H1 (cell line): ENCODE results near the gene ACP6. TPM values are rescaled to one million over a fixed set of nuclear protein-coding genes. Genes with fewer than 3 reads are reported as not detected.

ENCODE experiments used
- ASH2L ChIP-seq: fragments of 200-600, 300-600 bp; sonication (generic); IDR thresholded peaks from one replicate; pipeline ENCODE4 v1.7.1; 2017; ENCODE audit warnings: low read length
- CHD7 ChIP-seq: fragments of 300-600 bp; sonication (generic); IDR thresholded peaks from 2 replicates; pipeline ENCODE4 v1.7.1; 2012; ENCODE audit warnings: low read length, moderate library complexity, mild to moderate bottlenecking, inconsistent platforms; ENCODE audit not compliant: insufficient replicate concordance
- polyA plus RNA-seq, 7 experiments: library from polyadenylated mRNA; depleted of rRNA in 3 of 7; stranded (reverse) in 5 of 7; unstranded in 2 of 7; fragments of >200 nt in 5 of 7; fragments of 200-250 nt in 2 of 7; gene quantifications; 1 replicate in 5 of 7; 2 replicates in 1 of 7; 4 replicates in 1 of 7; pipeline versions ENCODE4 v1.2.1 to v1.2.3, GENCODE V29; 2011 to 2013; ENCODE audit warnings: missing spikeins in 2 of 7, mixed read lengths in 2 of 7
- total RNA-seq: library from RNA; stranded (reverse); fragmentation: NEBNext Ultra II Directional; extraction: Animal tissue kit (Norgen Biotek cat#: 25700); gene quantifications from 2 replicates; pipeline ENCODE4 v1.2.1, GENCODE V29; 2021

ACP6 gene
- total and polyA plus RNA-seq, 2 of the 8 experiments (the other 6 are each of a cell fraction or from before 2014, with no cell fraction given), result 11.4 to 17.7 TPM

- TF ChIP-seq CHD7 (no peak), ASH2L (no peak)
Measured at GRCh38 chr1:147647796-147648633, 22.3 kb downstream of the ACP6 start (continued).
